ENCODE data around the gene SF3A2.

SF3A2 gene

DNA sequence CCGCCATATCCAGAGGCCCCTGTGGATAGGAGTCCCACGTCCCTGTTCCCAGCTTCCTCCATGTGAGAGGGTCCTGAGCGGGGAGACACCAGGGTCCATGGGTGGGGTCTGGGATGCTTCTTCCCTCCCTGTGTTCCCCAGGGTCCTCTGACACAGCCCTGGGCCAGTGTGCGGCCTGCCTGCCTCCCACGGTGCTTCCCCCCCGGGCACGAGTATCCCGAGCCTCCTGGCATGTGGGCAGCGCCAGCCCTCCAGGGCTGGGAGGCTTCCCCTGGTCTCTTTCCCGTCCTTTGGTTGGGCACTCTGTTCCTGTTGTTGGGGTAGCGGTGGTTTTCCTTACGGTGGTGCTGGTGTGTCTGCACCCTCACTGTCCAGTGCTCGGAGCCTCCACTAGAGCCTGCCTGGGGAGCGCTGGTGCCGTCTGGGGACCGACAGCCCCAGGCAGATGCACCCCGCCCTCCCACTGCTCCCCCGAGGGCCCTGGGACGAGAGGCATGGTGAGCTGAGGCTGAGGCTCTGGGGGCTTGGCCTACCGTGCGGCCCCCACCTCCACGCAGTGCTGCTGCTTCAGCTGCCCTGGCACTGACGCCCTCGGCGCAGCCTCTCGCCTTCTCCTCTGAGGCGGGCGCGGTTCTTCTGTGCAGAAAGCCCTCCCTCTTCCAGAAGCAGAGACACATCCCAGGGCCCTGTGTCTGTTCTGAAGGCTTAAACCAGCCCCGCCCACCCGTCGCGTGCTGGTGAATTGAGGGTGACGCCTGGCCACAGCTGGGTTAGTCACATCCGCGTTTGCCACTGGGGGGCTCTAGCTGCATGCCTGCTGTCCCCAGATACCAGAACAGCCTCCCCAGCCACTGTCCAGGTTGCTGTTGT is 28.4 kb upstream of the SF3A2 start:
- no peak for DNase-seq

DNA sequence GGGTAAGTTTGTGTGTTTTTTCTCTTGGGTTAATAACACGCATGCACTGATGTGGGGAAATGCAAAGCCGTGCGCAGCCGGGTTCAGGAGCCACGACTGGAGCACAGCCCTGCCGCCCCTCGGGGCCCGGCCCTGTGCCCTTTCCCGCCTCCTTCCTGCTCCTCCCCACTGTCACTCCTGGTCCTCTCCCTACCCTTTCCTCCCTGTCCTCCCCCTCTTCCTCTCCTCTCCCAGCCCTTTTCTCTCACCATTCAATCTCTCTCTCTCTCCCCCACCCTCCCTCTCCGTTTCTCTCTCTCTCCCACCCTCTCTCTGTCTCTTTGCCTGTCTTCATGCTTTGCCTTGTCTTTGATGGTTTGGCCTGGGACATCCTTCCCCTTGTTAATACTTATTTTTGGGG is 27.6 kb upstream of the SF3A2 start:
- DNase-seq = no peak

DNA sequence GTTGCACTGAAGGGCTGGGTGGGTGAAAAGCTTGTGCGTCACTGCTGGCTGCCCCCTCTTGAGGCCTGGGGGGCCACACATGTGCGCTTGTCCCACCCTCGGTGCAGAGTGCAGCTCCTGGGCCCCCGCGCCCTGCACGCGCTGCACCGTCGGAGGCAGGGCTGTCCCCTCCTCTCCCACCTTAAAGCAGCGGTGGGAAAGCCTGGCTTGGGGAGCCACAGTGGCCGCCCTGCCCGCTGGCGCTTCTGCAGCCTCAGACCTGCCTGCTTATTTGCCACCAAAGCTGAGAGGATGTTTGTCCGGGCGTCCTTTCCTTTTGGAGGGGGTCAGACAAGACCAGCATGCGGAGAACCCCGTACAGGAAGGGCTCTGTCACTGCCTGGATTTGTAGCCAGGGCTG is 27.2 kb upstream of the SF3A2 start:
- no peak for DNase-seq

DNA sequence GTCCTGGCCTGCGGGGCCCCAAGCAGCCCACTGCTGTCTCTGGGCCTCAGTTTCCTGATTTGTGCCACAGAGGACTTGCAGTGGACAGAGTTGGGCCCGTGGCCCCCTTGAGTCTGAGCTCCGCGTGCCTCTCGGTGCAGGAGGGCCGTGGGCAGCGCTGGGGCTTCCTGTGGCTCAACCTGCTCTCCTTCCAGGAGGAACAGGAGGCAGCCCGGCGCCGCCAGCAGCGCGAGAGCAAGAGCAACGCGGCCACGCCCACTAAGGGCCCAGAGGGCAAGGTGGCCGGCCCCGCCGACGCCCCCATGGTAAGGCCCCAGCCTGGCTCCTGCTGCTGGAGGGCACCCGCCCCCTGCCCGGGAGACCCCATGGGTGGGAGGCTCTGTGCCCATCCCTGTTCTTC is 26.4 kb upstream of the SF3A2 start:
- no peak for DNase-seq

GRCh38 chr19:2210987-2211740 is 25.5 kb upstream of the SF3A2 start:
- no peak for DNase-seq

GRCh38 chr19:2212861-2213711 is 23.5 kb upstream of the SF3A2 start:
- DNase-seq = no peak

DNA sequence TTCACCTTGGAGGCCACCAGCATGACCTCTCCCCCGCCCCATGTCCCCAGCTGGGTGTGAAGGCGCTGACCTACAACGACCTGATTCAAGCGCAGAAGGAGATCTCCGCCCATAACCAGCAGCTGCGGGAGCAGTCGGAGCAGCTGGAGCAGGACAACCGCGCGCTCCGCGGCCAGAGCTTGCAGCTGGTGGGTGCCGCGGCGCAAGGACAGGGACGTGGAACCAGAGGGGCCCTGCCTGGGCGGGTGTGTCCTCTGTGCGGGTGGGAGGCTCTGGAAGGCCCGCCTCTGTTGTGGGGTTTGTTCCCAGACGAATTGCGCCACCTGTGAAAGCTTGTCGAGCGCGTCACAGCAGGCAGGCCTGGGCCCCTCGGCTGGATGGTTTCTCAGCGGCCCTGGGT is 22.8 kb upstream of the SF3A2 start:
- no peak for DNase-seq

GRCh38 chr19:2214251-2214650 is 22.4 kb upstream of the SF3A2 start:
- DNase-seq = no peak

GRCh38 chr19:2215281-2215751 is 21.3 kb upstream of the SF3A2 start:
- DNase-seq = peak in 1 of 4 experiments; percentile 47

- DNase-seq = no peak
Measured at GRCh38 chr19:2216361-2217225, 20.0 kb upstream of the SF3A2 start.

DNA sequence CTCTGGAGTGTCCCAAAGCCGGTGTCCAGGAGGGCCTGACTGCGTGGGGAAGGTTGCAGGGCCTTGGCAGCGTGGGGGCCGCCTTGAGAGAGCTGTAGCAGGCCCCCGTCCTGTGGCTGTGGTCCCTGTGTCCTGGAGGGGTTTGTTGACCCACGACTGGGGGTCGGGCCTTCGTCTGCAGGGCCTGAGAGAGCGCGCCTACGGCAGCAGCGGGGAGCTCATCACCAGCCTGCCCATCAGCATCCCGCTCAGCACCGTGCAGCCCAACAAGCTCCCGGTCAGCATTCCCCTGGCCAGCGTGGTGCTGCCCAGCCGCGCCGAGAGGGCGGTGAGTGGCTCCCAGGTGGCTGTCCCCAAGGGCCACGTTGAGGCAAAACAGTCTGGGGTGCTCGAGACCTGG is 19.0 kb upstream of the SF3A2 start:
- no peak for DNase-seq

DNA sequence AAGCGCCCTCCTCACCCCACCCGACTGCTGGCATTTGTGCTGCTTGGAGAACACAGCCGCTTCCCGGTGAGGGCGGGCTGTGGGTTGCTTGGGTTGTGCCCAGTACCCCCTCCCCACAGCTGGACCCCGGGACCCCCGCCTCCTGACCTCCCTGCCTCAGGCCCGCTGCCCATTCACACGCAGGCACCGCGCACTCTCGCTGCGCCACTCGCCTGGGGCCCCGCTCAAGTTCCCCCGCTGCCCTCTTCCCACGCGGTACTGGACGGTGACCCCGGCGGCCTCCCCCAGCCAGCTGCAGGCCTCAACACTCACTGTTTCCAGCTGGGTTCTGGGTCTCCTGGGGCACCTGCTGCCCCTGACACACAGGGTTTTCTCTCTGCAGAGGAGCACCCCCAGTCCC is 16.9 kb upstream of the SF3A2 start:
- no peak for DNase-seq

DNA sequence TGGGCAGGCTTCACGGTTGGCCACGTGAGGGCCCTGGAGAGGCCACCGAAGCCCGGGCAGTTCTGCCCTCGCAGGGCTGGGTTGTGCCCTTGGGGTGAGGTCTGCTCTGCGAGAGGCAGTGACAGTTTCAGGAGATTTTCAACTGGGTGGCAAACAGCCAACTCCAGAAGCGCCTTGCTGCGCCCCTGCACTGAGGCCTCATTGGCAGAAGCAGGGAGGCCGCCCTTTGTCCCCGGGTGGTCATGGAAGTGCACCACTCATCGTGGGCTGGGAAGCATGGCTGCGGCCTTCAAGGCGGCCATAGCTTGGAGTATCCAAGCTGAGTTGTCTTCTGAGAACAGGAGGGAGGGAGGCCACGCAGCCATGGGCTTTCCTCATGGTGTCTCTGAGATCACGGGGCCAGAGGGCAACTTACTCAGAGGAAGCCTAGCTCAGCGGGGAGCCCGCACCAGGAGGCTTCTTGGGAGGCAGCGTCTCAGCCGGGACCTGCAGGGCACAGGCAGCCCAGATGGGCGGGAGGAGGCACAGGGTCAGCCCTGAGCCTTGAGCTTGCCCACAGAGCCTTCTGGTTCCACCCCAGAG is 15.3 kb upstream of the SF3A2 start:
- no peak for DNase-seq

GRCh38 chr19:2221918-2222317 is 14.7 kb upstream of the SF3A2 start:
- no peak for DNase-seq

GRCh38 chr19:2223391-2223790 is 13.2 kb upstream of the SF3A2 start:
- no peak for DNase-seq

- DNase-seq = no peak
Measured at GRCh38 chr19:2223959-2224358, 12.7 kb upstream of the SF3A2 start.

DNA sequence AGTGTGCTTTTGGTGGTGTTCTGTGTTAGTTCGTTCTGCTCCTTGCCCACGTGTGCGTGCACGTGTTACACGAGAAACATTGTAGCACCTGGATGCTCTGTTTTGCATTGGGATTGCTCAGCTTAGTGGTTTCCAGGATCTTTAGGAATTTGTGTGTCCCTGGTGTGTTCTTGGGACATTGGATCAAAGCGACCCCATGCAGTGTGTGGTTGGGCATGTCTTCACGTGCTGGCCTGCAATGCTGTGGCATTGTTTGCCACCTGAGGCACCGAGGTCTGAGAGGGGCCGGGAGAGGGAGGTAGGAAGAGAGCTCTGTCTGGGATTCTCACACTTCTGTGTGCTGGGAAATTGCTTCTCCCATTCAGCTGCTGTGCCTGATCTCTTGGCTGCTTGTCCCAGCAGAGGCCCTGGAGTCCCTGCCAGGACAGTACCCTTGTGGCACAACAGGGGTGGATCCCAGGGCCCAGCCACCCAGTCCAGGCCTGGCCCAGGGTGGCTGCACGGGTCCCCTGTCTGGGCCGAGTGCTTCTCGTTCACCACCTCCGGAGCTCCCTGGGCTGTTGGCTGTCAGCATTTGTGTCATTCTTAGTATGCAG is 11.8 kb upstream of the SF3A2 start:
- no peak for DNase-seq

- DNase-seq = no peak
Measured at GRCh38 chr19:2225415-2226050, 11.1 kb upstream of the SF3A2 start.

GRCh38 chr19:2226051-2226839 is 10.4 kb upstream of the SF3A2 start:
- no peak for DNase-seq

DNA sequence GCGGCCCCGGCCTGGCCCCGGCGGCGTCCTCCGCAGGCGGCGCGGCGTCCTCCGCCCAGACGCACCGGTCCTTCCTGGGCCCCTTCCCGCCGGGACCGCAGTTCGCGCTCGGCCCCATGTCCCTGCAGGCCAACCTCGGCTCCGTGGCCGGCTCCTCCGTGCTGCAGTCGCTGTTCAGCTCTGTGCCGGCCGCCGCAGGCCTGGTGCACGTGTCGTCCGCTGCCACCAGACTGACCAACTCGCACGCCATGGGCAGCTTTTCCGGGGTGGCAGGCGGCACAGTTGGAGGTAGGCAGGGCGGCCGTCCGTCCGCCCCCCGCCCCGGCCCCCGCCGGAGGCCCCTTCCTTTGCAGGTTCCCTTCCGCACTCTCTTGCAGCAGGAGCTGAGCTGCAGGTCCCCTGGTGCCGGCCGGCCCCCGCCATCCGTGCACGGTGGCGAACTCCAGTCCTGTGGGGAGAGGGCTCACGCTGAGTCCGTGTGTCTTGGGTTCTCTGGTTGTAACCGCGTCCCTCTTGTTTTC is 9.7 kb upstream of the SF3A2 start:
- DNase-seq = no peak

Data from activated naive CD4-positive, alpha-beta T cell (primary cell).